PC-9 (cell line): ENCODE measurements around the gene IGSF21.
A peak's percentile ranks its signal among the peaks of the same experiment; 100 is the strongest.

Experiments
- EZH2 ChIP-seq: fragments of 200-600 bp; sonication (generic); IDR thresholded peaks from 2 replicates; pipeline ENCODE4 v1.8.0; 2017; ENCODE audit warnings: antibody characterized with exemption, low read depth
- TF ChIP-seq, protein P1 (sequence below): fragments of 200-600 bp; sonication (generic); conservative IDR thresholded peaks from 2 replicates; pipeline ENCODE4 v1.6.1; 2017; ENCODE audit warnings: mixed run types, antibody characterized with exemption, mild to moderate bottlenecking, moderate library complexity

DNA sequence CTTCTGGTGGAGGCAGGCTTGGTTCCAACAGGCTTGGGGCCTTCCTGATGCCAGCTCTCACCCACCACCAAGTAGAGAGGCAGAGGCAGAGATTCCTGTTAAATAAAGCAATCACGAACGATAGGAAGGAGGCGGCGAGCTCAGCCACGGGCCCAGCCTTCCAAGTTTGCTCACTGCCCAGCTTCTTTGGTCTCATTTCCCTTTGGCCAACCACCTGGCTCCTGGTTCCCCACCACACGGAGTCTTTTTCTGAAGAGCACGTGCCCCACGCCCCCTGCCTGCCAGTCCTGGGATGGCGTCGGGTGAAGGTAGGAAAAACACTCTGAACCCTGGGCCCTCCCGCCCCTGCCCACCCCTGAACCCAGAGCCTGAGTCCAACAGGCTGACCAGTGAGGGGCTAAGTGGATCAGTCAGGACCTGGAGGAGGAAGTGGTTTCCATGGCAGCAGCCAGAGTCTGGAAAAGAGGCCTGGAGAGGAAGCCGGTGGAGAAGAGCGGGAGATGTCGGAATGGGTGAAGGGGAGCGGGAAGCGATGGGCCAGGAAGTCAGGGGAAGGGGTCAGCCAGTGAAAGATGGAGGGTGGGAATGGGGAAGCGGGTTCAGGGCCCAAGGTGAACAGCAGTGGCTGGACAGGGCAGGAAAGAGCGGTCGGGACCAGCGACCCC, 214.9 kb downstream of the IGSF21 start:
- TF ChIP-seq, protein P1, sequence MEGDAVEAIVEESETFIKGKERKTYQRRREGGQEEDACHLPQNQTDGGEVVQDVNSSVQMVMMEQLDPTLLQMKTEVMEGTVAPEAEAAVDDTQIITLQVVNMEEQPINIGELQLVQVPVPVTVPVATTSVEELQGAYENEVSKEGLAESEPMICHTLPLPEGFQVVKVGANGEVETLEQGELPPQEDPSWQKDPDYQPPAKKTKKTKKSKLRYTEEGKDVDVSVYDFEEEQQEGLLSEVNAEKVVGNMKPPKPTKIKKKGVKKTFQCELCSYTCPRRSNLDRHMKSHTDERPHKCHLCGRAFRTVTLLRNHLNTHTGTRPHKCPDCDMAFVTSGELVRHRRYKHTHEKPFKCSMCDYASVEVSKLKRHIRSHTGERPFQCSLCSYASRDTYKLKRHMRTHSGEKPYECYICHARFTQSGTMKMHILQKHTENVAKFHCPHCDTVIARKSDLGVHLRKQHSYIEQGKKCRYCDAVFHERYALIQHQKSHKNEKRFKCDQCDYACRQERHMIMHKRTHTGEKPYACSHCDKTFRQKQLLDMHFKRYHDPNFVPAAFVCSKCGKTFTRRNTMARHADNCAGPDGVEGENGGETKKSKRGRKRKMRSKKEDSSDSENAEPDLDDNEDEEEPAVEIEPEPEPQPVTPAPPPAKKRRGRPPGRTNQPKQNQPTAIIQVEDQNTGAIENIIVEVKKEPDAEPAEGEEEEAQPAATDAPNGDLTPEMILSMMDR, result peak; percentile 31; the same call in 1 of the 2 replicates
- no peak for TF ChIP-seq EZH2
